GM18505 (cell line): ENCODE data around the gene LITAFD.

Source experiments
- ATAC-seq: cut with Tn5 transposase; IDR thresholded peaks from one replicate; pipeline ENCODE4 v1.9.1; 2021; ENCODE audit not compliant: unreplicated experiment
- POLR2A ChIP-seq: IDR thresholded peaks from 4 replicates; pipeline ENCODE4 v1.6.1; 2011; ENCODE audit warnings: borderline replicate concordance; ENCODE audit not compliant: insufficient read depth, insufficient read length; ENCODE audit errors: extremely low read depth

LITAFD gene

DNA sequence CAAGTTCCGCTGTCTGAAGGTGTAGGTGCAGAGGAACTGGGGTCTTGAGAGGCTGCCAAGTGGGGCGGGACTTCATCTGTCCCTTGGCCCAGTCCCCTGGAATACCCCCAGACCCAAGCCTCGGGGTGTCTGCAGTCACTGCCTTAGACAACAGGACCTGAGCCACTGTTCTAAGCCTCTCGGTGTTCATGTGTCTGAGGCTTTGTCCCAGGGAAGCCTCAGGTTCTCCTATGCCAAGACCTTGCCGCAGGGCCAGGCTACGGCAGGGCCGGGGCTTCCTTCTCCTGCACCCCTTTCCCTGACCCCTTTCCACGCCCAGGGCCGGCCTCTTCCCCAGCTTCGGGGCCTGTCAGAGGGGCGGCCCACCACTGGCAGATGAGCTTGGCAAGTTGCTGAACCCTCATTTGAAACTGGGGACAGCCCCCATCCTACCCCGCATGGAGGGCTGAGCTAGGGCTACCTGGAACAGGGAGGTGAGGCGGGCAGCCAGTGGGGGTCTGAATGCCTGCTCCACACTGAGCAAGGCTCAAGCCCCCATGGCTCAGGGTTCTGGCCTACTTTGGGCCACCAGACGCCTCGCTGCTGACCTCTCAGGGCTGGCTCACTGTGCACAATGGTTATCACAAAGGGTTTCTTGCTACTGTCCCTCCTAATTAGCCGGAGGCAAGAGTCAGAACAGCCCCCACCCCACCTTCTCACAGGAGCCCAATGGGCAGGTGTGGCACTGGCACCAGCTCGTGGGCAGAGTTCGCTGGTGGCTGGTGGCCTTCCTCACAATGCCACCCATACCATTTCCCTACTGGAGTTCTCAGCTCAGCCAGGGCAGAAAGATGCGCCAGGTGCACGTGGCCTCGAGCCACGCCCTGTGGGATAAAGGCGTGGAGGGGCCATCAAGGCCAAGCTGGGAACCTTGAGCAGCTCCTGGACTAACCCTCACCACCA is 7.1 kb downstream of the LITAFD start:
- peak; percentile 22 for TF ChIP-seq POLR2A
- no peak for ATAC-seq

- TF ChIP-seq POLR2A = no peak
- no peak for ATAC-seq
Measured at GRCh38 chr16:8889893-8890548, 7.9 kb downstream of the LITAFD start.

DNA sequence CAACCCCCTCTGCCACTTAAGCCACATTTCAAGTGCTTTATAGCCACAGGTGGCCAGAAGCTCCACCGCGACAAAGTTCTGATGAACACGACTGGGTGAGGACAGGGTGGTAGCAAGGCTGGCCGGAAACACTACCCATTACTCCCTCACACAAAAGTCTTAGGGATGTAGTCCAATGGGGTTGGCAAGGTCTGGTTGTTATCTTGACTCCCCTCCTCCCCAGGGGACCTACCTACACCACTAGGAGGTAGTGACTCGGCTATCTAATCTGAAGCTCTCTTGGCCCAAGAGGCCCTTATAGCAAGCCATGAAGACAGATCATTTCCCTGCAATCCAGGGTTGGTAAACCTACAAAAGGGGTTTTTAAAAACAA is 8.4 kb downstream of the LITAFD start:
- peak; percentile 29 for TF ChIP-seq POLR2A
- no peak for ATAC-seq

DNA sequence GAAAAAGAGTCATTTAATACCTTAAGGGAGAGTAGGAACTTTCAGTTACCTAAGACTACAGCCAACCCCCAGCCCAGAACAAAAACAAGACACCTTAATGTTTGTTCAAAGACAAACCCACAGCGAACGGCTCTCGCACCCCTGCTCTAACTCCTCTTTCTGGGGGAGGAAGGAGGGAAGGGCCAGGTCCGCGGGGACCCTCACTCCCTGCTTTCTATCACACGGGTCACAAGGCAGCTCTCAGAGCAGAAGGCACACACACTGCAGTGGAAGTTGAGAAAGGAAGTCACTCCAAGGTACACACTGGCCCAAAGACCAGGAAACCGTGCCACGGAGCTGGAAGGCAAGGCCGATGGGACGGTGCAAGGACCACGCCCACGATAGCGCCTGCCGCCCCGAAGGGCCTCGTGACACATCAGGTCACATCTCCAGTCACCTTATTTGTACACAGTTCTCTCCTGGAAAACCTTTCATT is 10.0 kb downstream of the LITAFD start:
- no peak for TF ChIP-seq POLR2A
- ATAC-seq = peak; percentile 23

DNA sequence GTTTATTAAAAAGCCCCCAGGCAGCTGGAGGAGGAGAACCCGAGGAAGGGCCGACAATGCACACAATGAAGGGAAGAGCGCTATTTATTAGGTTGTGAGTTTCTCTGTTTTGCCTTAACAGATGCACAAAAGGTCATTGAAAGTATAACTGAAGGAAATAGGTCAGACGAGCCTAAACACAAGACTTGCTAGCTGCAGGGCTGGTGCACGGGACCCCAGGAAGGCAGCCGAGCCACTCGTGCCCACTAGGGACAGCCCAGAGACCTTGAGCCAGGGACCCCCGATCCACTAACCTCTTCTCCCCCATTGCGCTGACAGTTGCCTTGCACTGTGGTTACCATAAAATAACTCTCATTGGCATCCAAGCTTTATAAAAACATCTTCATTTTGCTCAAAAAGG is 11.3 kb downstream of the LITAFD start:
- TF ChIP-seq POLR2A = no peak
- ATAC-seq = no peak

DNA sequence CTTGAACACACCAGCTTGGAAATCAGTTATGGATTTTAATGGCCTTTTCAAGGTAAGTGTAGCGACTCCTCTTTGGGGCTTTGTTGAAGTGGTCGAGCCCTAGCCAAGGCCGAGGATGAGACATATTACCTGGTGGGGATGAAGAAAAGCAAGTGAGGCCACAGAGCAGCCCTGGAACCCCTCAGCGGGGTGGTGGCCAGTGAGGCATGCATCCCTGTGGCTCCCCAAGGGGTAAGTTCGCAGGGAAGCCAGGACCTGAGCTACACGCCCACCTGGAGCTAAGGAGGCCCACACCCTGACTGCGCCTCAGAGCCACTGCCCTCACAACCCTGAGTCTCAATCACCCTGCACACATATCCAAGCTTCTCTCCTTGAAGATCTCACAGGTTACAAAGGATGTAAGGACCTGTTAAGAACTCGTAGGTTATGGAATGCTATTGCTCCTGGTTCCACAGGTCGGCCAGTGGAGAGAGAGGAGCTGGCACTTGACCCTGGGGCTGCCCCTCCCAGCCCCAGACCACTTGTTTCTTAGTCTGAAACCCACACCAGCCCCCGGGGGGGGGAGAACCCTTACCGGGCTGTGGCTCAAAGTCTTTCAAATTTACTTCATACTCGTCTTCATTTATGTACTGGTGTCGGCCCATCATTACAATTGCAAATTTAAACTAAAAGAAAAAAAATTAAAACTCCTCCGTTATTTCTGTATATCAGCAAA is 12.0 kb downstream of the LITAFD start:
- peak; percentile 8 for TF ChIP-seq POLR2A

GRCh38 chr16:8894736-8895334 is 12.7 kb downstream of the LITAFD start:
- TF ChIP-seq POLR2A = no peak
- no peak for ATAC-seq

More for the DNA sequence above, 12.0 kb downstream of the LITAFD start:
- ATAC-seq = no peak

- ATAC-seq = no peak
- TF ChIP-seq POLR2A = no peak
Measured at GRCh38 chr16:8898660-8899318, 16.6 kb downstream of the LITAFD start.

DNA sequence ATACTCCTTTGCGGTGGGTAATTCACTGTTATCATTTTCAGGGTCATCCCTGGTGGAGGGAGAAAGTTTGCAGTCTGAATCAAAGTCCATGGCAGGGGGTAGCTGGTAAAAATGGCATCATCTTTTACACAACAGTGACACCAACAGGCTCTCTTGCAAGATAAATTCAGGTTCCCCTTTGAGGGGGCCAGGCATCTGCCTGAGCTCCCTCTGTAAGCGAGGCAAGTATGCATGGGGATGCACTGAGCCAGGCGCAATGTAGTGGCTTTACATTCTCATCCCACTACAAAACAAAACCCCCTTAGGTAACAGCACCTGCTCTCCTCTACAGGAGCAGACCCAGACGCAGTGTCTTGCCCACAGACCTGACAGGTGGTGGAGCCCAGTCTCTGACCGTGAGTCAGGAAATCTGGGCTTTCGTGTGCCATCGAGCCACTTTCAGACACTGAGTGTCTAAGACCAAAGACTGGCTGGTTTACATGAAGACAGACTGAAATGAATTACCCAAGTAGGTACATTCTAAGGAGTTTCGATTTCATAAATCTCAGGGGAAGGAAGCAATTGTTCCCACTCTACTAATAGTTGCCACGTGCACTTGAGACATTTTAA is 17.7 kb downstream of the LITAFD start:
- no peak for TF ChIP-seq POLR2A

DNA sequence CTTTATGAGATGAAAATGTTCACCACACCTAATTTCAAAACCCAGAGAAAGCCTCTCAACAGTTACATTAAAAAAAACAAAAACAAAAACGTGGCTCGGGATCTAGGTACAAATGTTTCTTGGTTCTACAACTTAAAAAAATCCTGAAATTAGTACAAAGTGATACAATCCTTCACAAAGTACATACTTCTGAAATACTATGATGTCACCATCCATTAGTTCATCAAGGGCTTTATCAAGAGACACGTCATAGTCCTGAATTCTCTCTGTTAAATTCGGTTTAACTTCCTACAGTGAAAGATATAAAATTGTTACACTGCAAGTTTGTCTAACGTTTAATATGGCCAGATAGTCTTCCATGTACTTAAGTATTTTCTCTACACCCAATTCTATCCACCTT is 18.2 kb downstream of the LITAFD start:
- TF ChIP-seq POLR2A = no peak
- ATAC-seq = no peak

More for the DNA sequence above, 17.7 kb downstream of the LITAFD start:
- no peak for ATAC-seq

GRCh38 chr16:8901320-8901861 is 19.2 kb downstream of the LITAFD start:
- no peak for ATAC-seq
- no peak for TF ChIP-seq POLR2A

GRCh38 chr16:8903004-8903403 is 20.9 kb downstream of the LITAFD start:
- ATAC-seq = no peak
- TF ChIP-seq POLR2A = no peak

DNA sequence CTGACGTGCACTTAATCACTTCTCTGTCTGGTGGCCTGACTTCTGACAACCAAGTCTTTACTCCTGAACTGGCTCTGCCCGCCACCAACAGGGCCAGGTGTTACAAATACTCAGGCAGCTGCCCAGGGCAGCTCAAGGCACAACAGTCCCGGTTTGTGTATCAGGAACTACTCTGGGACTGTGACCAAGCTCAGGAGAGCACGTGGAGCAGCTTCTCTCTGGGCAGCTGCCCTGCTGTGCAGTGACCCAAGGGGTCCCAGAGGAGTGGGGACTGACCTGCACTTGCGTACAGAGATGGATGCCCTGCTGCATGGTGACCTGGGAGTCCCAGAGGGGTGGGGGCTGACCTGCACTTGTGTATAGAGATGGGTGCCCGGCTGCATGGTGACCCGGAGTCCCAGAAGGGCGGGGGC is 21.9 kb downstream of the LITAFD start:
- no peak for TF ChIP-seq POLR2A
- ATAC-seq = no peak
